GM18507 (cell line): Measurements from ENCODE around the gene ELAPOR2.
"Not testable (repeated sequence)": the region's sequence is repeated elsewhere in the genome, so short reads cannot be mapped to it uniquely, and the experiment has no call there.

Experiments
- DNase-seq: peaks from one replicate; pipeline ENCODE4 v3.0.0; 2011; ENCODE audit warnings: low read depth; ENCODE audit not compliant: insufficient read length; ENCODE audit errors: extremely low spot score
- FAIRE-seq: peaks from 2 replicates; lab custom pipeline; 2011; peaks lifted over from hg19 to GRCh38; lab: Jason Lieb, UNC

ELAPOR2 gene

GRCh38 chr7:87059525-87060287 is at the start of gene ELAPOR2:
Gene ELAPOR2 (minus strand): TSS chr7:87059654. CDS start chr7:87059513, 141 bp downstream.
- DNase-seq, result peak; percentile 57
- FAIRE-seq, result peak; percentile 45

GRCh38 chr7:87107949-87108776 is 48.7 kb upstream of the ELAPOR2 start:
- DNase-seq (no peak), FAIRE-seq (no peak)

GRCh38 chr7:87106974-87107612 is 47.6 kb upstream of the ELAPOR2 start:
- FAIRE-seq, result no peak

GRCh38 chr7:87105401-87105800 is 45.9 kb upstream of the ELAPOR2 start:
- no peak for DNase-seq
- no peak for FAIRE-seq

More at GRCh38 chr7:87106974-87107612, 47.6 kb upstream of the ELAPOR2 start:
- no peak for DNase-seq

- FAIRE-seq (no peak), DNase-seq (no peak)
Measured at GRCh38 chr7:87100326-87100725, 40.9 kb upstream of the ELAPOR2 start.

- FAIRE-seq, DNase-seq: not testable (repeated sequence)
Measured at GRCh38 chr7:87097375-87097774, 37.9 kb upstream of the ELAPOR2 start.

GRCh38 chr7:87094322-87094721 is 34.9 kb upstream of the ELAPOR2 start:
- DNase-seq (no peak), FAIRE-seq (no peak)

- FAIRE-seq (no peak), DNase-seq (no peak)
Measured at GRCh38 chr7:87092568-87093091, 33.2 kb upstream of the ELAPOR2 start.

GRCh38 chr7:87091487-87092066 is 32.1 kb upstream of the ELAPOR2 start:
- FAIRE-seq, result no peak

GRCh38 chr7:87083865-87084519 is 24.5 kb upstream of the ELAPOR2 start:
- DNase-seq, result no peak
- no peak for FAIRE-seq

More at GRCh38 chr7:87091487-87092066, 32.1 kb upstream of the ELAPOR2 start:
- no peak for DNase-seq

GRCh38 chr7:87082675-87083074 is 23.2 kb upstream of the ELAPOR2 start:
- DNase-seq (no peak), FAIRE-seq (no peak)

- FAIRE-seq (no peak), DNase-seq (no peak)
Measured at GRCh38 chr7:87075671-87076404, 16.4 kb upstream of the ELAPOR2 start.

- FAIRE-seq (no peak), DNase-seq (no peak)
Measured at GRCh38 chr7:87067788-87068187, 8.3 kb upstream of the ELAPOR2 start.

- DNase-seq (no peak), FAIRE-seq (no peak)
Measured at GRCh38 chr7:87060288-87060537, 759 bp upstream of the ELAPOR2 start.

GRCh38 chr7:87058744-87059524 is 520 bp downstream of the ELAPOR2 start:
- no peak for DNase-seq
- FAIRE-seq, result no peak

GRCh38 chr7:87057210-87057609 is 2.2 kb downstream of the ELAPOR2 start:
- FAIRE-seq (no peak), DNase-seq (no peak)

GRCh38 chr7:87056346-87056745 is 3.1 kb downstream of the ELAPOR2 start:
- no peak for FAIRE-seq

GRCh38 chr7:87048839-87049238 is 10.6 kb downstream of the ELAPOR2 start:
- DNase-seq (no peak), FAIRE-seq (no peak)

More at GRCh38 chr7:87056346-87056745, 3.1 kb downstream of the ELAPOR2 start:
- no peak for DNase-seq
